KOPT-K1 (cell line): ENCODE measurements around the gene PPP1R9A.

ENCODE experiments used
- H3K27ac ChIP-seq: fragments of 200-600 bp; sonication (generic); 2 replicates; pipeline ENCODE4 v1.5.1; 2016; ENCODE audit warnings: antibody characterized with exemption, mild to moderate bottlenecking, low read depth, low read length; ENCODE audit not compliant: poor library complexity, severe bottlenecking
- H3K36me3 ChIP-seq: fragments of 200-600 bp; sonication (generic); 2 replicates; pipeline ENCODE4 v1.5.1; 2017; ENCODE audit warnings: antibody characterized with exemption, mild to moderate bottlenecking, low read length, moderate library complexity; ENCODE audit not compliant: insufficient read depth
- H3K9me3 ChIP-seq: fragments of 200-600 bp; sonication (generic); 2 replicates; pipeline ENCODE4 v1.5.1; 2017; ENCODE audit warnings: antibody characterized with exemption, low read length, mild to moderate bottlenecking; ENCODE audit not compliant: insufficient read depth, poor library complexity, severe bottlenecking

Gene PPP1R9A

DNA sequence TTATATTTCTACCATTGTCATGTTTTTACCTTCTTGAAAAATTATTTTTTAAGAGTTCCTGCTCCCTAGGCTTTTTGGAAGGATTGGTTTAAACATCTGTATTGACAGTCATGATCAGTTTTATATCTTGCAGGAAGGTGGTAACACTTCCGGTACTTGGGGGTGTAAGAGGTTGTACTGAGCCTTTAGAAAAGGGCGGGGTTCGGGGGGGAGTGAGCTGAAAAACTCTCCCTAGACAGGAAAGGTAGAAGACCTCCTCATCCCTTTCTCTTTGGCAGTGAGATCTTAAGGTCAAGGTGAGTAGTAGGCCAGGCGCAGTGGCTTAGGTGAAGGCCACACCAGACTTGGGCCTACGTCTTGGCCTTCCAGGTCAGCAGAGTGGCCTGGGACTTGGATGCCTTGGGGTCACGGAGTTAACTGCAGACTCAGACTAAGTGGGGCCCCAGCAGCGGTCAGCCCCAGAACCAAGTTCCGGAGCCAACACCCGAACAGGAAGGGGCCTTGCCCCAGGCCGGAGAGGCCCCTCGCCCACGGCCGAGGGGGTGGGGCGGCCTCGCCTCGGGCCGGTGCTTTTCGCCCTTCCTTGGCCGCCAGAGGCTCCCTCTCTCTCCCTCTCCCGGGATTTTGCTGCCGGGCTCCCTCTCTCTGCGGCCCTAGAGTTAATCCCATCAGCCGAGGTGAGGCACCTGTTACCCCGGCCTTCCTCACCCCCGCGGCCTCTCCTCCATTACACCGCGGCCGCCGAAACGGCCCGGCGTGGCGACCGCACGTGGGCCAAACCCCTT lies at the start of gene PPP1R9A:
Gene PPP1R9A (plus strand): TSS at position 569 of the 785 bp plus-strand sequence. CDS start 2,520 bp downstream, outside the sequence.
- Histone ChIP-seq H3K27ac (no peak within 1 kb of the TSS), H3K36me3 (no peaks in the 10 kb centered on the region), H3K9me3 (no peaks in the 10 kb centered on the region)

GRCh38 chr7:94871132-94871531 lies 36.3 kb upstream of the PPP1R9A start:
- Histone ChIP-seq H3K9me3 (no peaks in the 10 kb centered on the region), H3K27ac (no peak overlapping the region), H3K36me3 (no peaks in the 10 kb centered on the region)

- no peaks in the 10 kb centered on the region for H3K9me3 ChIP-seq
- H3K36me3 ChIP-seq, result no peaks in the 10 kb centered on the region
- no peak overlapping the region for H3K27ac ChIP-seq
Observed at GRCh38 chr7:94873239-94873638, 34.2 kb upstream of the PPP1R9A start.

DNA sequence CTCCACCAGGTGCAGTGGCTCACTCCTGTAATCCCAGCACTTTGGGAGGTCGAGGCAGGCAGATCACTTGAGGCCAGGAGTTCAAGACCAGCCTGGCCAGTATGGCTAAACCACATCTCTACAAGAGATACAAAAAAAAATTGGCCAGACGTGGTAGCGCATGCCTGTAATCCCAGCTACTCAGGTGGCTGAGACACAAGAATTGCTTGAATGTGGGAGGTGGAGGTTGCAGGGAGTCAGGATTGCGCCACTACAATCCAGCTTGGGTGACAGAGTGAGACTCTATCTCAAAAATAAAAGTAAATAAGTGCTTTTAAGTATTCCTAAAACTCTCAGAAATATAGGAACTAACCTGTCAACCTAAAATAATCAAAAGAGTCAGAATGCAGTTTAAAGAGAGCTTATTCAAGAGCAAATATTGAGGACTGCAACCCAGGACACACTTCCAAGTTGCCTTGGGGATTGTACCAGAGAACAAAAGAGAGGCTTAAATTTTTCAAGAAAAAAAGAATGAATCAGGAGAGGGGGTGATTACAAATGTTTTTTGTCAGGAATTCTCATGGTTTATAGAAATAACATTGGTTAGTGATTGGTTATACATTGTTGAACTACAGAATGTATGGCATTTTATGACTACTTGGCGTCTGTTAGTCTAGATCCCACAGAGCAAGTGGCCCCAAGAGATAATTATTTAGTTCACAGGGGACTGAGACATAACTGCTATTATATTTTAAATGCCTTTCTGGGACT lies 33.2 kb upstream of the PPP1R9A start:
- Histone ChIP-seq H3K9me3 (no peaks in the 10 kb centered on the region), H3K36me3 (no peaks in the 10 kb centered on the region), H3K27ac (no peak overlapping the region)

- no peaks in the 10 kb centered on the region for H3K36me3 ChIP-seq
- no peak overlapping the region for H3K27ac ChIP-seq
- H3K9me3 ChIP-seq, result no peaks in the 10 kb centered on the region
Observed at GRCh38 chr7:94875201-94875600, 32.2 kb upstream of the PPP1R9A start.

DNA sequence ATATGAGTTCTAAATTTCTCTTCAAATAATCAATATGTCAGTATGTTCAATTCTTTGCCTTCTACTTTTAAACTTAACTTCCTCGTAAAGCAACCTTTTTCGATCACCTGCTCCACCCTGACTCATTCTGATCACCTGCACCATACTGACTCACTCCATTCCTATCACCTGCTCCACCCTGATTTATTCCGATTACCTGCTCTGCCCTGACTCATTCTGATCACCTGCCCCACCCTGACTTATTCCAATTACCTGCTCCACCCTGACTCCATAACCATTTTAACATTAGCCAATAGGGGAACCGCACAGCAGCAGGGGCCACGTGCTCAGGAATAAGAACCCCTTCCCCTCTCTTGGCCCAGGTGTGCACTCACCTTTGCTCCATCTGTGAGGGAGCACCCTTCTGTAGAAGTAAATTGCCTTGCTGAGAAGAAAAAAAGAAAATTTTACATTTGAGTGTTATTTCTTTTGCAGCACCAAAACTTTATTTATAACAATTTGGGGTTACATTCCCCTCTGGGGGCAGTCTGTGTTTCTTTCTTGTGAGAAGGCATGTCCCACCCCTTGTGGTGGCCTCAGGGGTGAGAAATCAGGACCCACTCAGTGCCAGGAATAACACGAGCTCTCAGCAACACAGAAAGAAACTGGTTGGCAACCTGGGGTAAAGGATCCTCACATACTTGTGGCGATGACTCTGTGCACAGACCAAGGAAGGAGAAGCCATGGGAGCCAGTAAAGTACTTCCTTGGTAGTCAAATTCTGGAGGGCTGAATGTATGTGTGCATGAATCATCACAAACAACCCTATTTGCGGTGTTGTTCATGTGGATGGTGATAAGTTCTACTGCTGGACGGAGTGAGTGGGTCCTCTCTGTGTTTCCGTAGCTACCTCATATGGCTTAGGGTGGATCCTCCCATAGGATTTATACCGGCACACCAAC lies 29.4 kb upstream of the PPP1R9A start:
- Histone ChIP-seq H3K27ac (no peak overlapping the region), H3K36me3 (no peaks in the 10 kb centered on the region), H3K9me3 (no peaks in the 10 kb centered on the region)

- Histone ChIP-seq H3K36me3 (no peaks in the 10 kb centered on the region), H3K9me3 (no peaks in the 10 kb centered on the region), H3K27ac (no peak overlapping the region)
Observed at GRCh38 chr7:94882891-94883290, 24.5 kb upstream of the PPP1R9A start.

DNA sequence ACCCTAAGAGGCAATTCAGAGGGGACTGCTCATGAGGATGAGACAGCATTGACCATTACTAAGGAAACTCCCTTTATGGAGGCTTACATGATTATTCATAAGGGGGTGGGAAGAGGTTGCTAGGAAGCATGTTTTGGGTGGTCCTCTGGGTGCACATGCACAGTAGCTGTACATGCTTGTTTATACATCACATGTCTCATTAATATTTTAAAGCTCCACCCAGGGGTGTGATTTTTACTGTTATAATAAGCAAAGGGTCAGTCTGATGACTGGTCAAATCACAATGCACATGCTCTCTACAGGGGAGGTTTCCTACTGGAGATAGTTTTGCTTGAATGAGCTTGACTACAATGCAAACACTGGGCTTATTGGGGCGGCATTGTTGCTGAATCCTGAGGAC lies 23.8 kb upstream of the PPP1R9A start:
- no peaks in the 10 kb centered on the region for H3K36me3 ChIP-seq
- no peak overlapping the region for H3K27ac ChIP-seq
- no peaks in the 10 kb centered on the region for H3K9me3 ChIP-seq

- Histone ChIP-seq H3K36me3 (no peaks in the 10 kb centered on the region), H3K27ac (no peak overlapping the region), H3K9me3 (no peaks in the 10 kb centered on the region)
Observed at GRCh38 chr7:94888551-94888950, 18.8 kb upstream of the PPP1R9A start.

GRCh38 chr7:94888995-94889523 lies 18.3 kb upstream of the PPP1R9A start:
- Histone ChIP-seq H3K27ac (no peak overlapping the region), H3K9me3 (no peaks in the 10 kb centered on the region), H3K36me3 (no peaks in the 10 kb centered on the region)

DNA sequence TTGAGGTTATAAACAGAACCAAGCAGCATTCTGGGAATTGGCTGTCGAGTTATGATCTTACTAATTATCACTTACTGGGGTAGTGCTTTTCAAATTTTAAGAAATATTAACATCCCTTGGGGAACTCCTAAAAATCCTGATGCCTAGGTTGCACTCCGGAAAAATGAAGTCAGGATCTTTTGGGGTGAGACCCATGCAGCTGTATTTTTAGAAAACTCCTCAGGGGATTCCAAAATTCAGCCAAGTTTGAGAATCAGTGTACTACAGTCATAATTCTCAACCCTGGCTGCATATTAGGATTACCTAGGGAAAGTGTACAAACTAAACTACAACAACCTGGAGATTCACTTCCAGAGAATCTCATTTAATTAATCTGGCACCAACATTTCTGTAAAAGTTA lies 17.2 kb upstream of the PPP1R9A start:
- H3K9me3 ChIP-seq, result no peaks in the 10 kb centered on the region
- no peaks in the 10 kb centered on the region for H3K36me3 ChIP-seq
- no peak overlapping the region for H3K27ac ChIP-seq

- Histone ChIP-seq H3K27ac (no peak overlapping the region), H3K36me3 (no peaks in the 10 kb centered on the region), H3K9me3 (no peaks in the 10 kb centered on the region)
Observed at GRCh38 chr7:94893661-94894060, 13.7 kb upstream of the PPP1R9A start.

- no peak overlapping the region for H3K27ac ChIP-seq
- H3K9me3 ChIP-seq, result no peaks in the 10 kb centered on the region
- no peaks in the 10 kb centered on the region for H3K36me3 ChIP-seq
Observed at GRCh38 chr7:94897541-94897940, 9.9 kb upstream of the PPP1R9A start.

DNA sequence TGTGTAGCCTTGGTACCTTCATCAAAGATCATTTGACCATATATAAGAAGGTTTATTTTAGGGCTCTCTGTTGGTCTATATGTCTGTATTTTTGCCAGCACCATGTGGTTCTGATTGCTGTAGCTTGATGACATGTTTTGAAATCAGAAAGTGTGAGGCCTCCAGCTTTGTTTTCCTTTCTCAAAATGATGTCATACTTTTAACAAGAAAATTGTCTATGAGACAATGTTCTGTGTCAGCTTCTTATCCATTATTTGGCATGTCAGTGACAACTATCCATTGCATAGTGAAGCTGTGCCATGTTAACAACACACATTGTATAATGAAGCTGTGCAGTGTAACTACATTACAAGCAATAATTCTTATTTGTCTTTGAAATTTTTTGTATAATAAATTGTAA lies 9.1 kb upstream of the PPP1R9A start:
- H3K36me3 ChIP-seq, result no peaks in the 10 kb centered on the region
- H3K27ac ChIP-seq, result no peak overlapping the region
- no peaks in the 10 kb centered on the region for H3K9me3 ChIP-seq

DNA sequence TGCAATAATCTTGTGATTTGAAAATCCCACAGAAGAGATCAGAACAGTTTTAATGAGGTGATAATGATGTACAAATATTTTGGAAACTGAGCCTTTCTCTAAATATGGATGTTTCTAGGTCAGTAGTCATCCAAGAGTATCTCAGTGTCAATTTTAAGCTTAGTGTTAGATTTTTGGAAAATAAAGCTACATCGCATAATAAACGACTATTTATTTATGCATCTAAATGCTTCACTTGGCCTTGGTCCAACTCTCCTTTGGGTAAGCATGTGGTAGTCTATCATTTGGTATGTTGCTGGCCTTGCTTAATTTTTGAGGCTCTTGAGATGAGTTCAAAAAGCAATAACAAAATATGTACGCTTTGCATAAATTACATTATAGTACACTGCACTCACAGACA lies 5.4 kb upstream of the PPP1R9A start:
- Histone ChIP-seq H3K27ac (no peak overlapping the region), H3K9me3 (no peaks in the 10 kb centered on the region), H3K36me3 (no peaks in the 10 kb centered on the region)
